ENCODE data around the gene IMMP2L. TPM values are rescaled to one million over a fixed set of nuclear protein-coding genes. Genes with fewer than 3 reads are reported as not detected.

The IMMP2L gene
- polyA plus RNA-seq, 4 donors, result 10.5 to 20.1 (median 14.1) TPM

DNA sequence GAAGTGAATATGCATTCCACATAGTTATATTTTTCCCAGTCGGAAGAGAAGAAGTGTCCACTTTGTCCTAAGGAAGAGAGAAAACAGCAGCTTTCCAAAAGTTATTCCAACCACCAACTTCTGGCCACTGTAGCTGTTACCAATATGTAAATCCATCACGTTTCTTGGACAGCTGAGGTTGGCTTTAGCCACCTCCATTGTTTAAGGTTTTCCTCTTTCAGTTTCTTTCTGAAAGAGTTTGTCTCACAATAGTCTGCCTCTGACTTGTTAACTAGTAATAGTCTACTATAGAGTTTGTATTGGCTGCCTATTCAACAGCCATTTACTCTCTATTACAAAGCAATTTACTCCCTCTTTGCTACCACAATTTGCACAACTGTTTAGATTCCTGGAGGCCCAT, 929.0 kb downstream of the IMMP2L start:
- H3K36me3 ChIP-seq (ENCODE audit: control insufficient read depth in 3 of 3, insufficient read depth in 2 of 3, low read depth in 1 of 3, low read length in 3 of 3), result no peaks in the 10 kb centered on the region
- H3K4me3 ChIP-seq (ENCODE audit: low read depth in 1 of 3, low read length in 3 of 3), result no peak overlapping the region
- WGBS, 3 donors, result 54 to 61% (median 60%) methylated on average over 2 of the region's 2 CpGs
- FAIRE-seq (no peak), DNase-seq (no peak)
- H3K9me3 ChIP-seq (ENCODE audit: control insufficient read depth in 2 of 2, insufficient read depth in 1 of 2, low read depth in 1 of 2, low read length in 1 of 2), result no peaks in the 10 kb centered on the region
- no peak overlapping the region for H3K27ac ChIP-seq (ENCODE audit: low read depth in 1 of 3, low read length in 2 of 3)
- no peaks in the 10 kb centered on the region for H3K4me1 ChIP-seq (ENCODE audit: control insufficient read depth in 3 of 3, insufficient read depth in 2 of 3, low read depth in 1 of 3, low read length in 2 of 3)
- H3K27me3 ChIP-seq (ENCODE audit: control insufficient read depth in 3 of 3, insufficient read depth in 3 of 3, low read length in 3 of 3), result no peaks in the 10 kb centered on the region

DNA sequence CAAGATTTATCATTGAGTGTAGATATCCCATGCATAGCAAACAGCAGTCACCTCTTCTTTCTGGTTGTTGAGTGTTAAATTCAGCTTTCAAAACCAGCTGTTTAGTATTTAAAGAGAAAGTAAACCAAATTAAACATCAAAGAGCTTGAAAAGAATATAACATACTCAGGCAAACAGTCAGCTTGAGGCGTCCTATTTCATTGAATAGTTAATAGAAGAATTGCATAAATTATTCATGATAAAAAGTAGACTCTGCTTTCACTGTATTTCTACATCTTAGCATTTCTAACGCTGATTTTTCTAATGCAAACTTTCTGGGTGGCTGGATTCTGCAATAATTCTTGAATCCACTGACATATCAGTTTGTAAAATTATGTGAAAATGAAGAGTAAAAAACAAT, 935.9 kb downstream of the IMMP2L start:
- DNase-seq, result no peak

GRCh38 chr7:110625294-110625693, 937.0 kb downstream of the IMMP2L start:
- FAIRE-seq (no peak), DNase-seq (no peak)
- Histone ChIP-seq H3K36me3 (ENCODE audit: control insufficient read depth in 3 of 3, insufficient read depth in 2 of 3, low read depth in 1 of 3, low read length in 3 of 3) (no peaks in the 10 kb centered on the region), H3K27me3 (ENCODE audit: control insufficient read depth in 3 of 3, insufficient read depth in 3 of 3, low read length in 3 of 3) (no peaks in the 10 kb centered on the region), H3K4me3 (ENCODE audit: low read depth in 1 of 3, low read length in 3 of 3) (no peak overlapping the region), H3K9me3 (ENCODE audit: control insufficient read depth in 2 of 2, insufficient read depth in 1 of 2, low read depth in 1 of 2, low read length in 1 of 2) (no peaks in the 10 kb centered on the region), H3K4me1 (ENCODE audit: control insufficient read depth in 3 of 3, insufficient read depth in 2 of 3, low read depth in 1 of 3, low read length in 2 of 3) (no peaks in the 10 kb centered on the region), H3K27ac (ENCODE audit: low read depth in 1 of 3, low read length in 2 of 3) (no peak overlapping the region)
- 84 to 88% (median 85%) methylated on average over 3 of the region's 3 CpGs for WGBS, 3 donors

More for the DNA sequence above, 935.9 kb downstream of the IMMP2L start:
- H3K36me3 ChIP-seq (ENCODE audit: control insufficient read depth in 3 of 3, insufficient read depth in 2 of 3, low read depth in 1 of 3, low read length in 3 of 3), result no peaks in the 10 kb centered on the region
- H3K9me3 ChIP-seq (ENCODE audit: control insufficient read depth in 2 of 2, insufficient read depth in 1 of 2, low read depth in 1 of 2, low read length in 1 of 2), result no peaks in the 10 kb centered on the region
- no peaks in the 10 kb centered on the region for H3K4me1 ChIP-seq (ENCODE audit: control insufficient read depth in 3 of 3, insufficient read depth in 2 of 3, low read depth in 1 of 3, low read length in 2 of 3)
- H3K4me3 ChIP-seq (ENCODE audit: low read depth in 1 of 3, low read length in 3 of 3), result no peak overlapping the region
- H3K27me3 ChIP-seq (ENCODE audit: control insufficient read depth in 3 of 3, insufficient read depth in 3 of 3, low read length in 3 of 3), result no peaks in the 10 kb centered on the region
- no peak overlapping the region for H3K27ac ChIP-seq (ENCODE audit: low read depth in 1 of 3, low read length in 2 of 3)
- WGBS, 3 donors, result 83 to 90% (median 85%) methylated on average over 2 of the region's 2 CpGs
- no peak for FAIRE-seq

GRCh38 chr7:110623436-110623835, 938.9 kb downstream of the IMMP2L start:
- no peaks in the 10 kb centered on the region for H3K36me3 ChIP-seq (ENCODE audit: control insufficient read depth in 3 of 3, insufficient read depth in 2 of 3, low read depth in 1 of 3, low read length in 3 of 3)
- 83 to 90% (median 88%) methylated on average over 3 of the region's 3 CpGs for WGBS, 3 donors
- H3K9me3 ChIP-seq (ENCODE audit: control insufficient read depth in 2 of 2, insufficient read depth in 1 of 2, low read depth in 1 of 2, low read length in 1 of 2), result no peaks in the 10 kb centered on the region
- no peaks in the 10 kb centered on the region for H3K4me1 ChIP-seq (ENCODE audit: control insufficient read depth in 3 of 3, insufficient read depth in 2 of 3, low read depth in 1 of 3, low read length in 2 of 3)
- H3K27ac ChIP-seq (ENCODE audit: low read depth in 1 of 3, low read length in 2 of 3), result no peak overlapping the region
- H3K4me3 ChIP-seq (ENCODE audit: low read depth in 1 of 3, low read length in 3 of 3), result no peak overlapping the region
- no peak for FAIRE-seq
- no peaks in the 10 kb centered on the region for H3K27me3 ChIP-seq (ENCODE audit: control insufficient read depth in 3 of 3, insufficient read depth in 3 of 3, low read length in 3 of 3)
- no peak for DNase-seq

DNA sequence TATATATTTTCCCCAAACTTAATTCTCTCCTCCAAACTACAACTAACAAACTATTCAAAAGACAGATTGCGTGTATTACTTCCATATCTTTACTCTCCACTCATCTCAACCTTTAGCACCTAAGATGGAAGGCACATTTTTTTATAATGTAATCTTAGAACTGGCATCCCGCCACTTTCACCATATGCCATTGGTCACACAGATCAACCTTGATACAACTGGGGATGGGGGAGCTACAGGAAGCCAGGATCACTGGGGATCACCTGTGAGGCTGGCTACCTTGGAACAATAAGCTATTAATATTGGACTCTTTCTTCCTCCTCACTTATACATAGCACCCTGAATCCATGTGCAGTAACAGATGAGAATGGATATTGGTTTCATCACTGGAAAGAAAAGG, 941.0 kb downstream of the IMMP2L start:
- no peaks in the 10 kb centered on the region for H3K36me3 ChIP-seq (ENCODE audit: control insufficient read depth in 3 of 3, insufficient read depth in 2 of 3, low read depth in 1 of 3, low read length in 3 of 3)
- FAIRE-seq (no peak), DNase-seq (no peak)
- no peak overlapping the region for H3K27ac ChIP-seq (ENCODE audit: low read depth in 1 of 3, low read length in 2 of 3)
- WGBS, 3 donors, result 85 to 90% (median 87%) methylated on average over 2 of the region's 2 CpGs
- H3K9me3 ChIP-seq (ENCODE audit: control insufficient read depth in 2 of 2, insufficient read depth in 1 of 2, low read depth in 1 of 2, low read length in 1 of 2), result no peaks in the 10 kb centered on the region
- H3K4me1 ChIP-seq (ENCODE audit: control insufficient read depth in 3 of 3, insufficient read depth in 2 of 3, low read depth in 1 of 3, low read length in 2 of 3), result no peaks in the 10 kb centered on the region
- no peak overlapping the region for H3K4me3 ChIP-seq (ENCODE audit: low read depth in 1 of 3, low read length in 3 of 3)
- no peaks in the 10 kb centered on the region for H3K27me3 ChIP-seq (ENCODE audit: control insufficient read depth in 3 of 3, insufficient read depth in 3 of 3, low read length in 3 of 3)

DNA sequence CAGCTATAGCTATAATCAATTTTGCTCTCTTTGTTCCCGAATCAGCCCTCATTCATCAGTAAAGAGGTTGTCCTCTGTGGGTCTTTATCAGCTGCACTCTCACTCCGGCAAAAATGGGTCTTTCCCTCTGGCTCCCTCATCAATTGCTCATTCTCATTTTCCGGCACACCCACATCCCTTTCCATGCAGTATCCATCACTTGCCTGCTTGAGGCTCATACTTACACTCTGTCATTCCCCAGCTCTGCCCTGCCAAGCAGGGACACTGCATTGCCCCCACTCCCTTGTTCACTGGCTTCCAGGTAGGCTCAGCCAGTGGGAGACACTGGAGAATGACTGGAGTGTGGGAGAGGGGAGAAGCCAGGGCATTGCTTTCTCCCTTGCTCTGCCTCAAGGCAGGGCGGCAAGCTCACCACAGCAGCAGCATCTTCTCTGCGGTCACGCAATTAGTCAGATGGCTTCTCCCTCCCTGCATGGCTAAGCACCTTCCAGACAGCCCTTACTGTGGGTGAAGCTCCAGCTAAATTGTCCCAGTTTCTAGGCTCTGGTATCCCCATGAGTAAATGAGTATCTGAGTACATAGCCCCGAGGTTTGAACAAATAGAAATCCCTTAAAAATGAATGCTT, 942.1 kb downstream of the IMMP2L start:
- Histone ChIP-seq H3K4me1 (ENCODE audit: control insufficient read depth in 3 of 3, insufficient read depth in 2 of 3, low read depth in 1 of 3, low read length in 2 of 3) (no peaks in the 10 kb centered on the region), H3K9me3 (ENCODE audit: control insufficient read depth in 2 of 2, insufficient read depth in 1 of 2, low read depth in 1 of 2, low read length in 1 of 2) (no peaks in the 10 kb centered on the region), H3K27ac (ENCODE audit: low read depth in 1 of 3, low read length in 2 of 3) (no peak overlapping the region), H3K36me3 (ENCODE audit: control insufficient read depth in 3 of 3, insufficient read depth in 2 of 3, low read depth in 1 of 3, low read length in 3 of 3) (no peaks in the 10 kb centered on the region), H3K4me3 (ENCODE audit: low read depth in 1 of 3, low read length in 3 of 3) (no peak overlapping the region), H3K27me3 (ENCODE audit: control insufficient read depth in 3 of 3, insufficient read depth in 3 of 3, low read length in 3 of 3) (no peaks in the 10 kb centered on the region)
- WGBS, 3 donors, result 83 to 89% (median 86%) methylated on average over 7 of the region's 7 CpGs
- DNase-seq, result no peak
- FAIRE-seq, result no peak

Data from small intestine (tissue), 7 donors.